PC-9 (cell line): ENCODE data around the gene GPR15LG. TPM values are rescaled to one million over a fixed set of nuclear protein-coding genes. Genes with fewer than 3 reads are reported as not detected.

Source experiments
- BruUV-seq: library from RNA; stranded (reverse); fragments of 400-500 nt; replicated peaks from 2 replicates; lab custom pipeline; 2021; lab: Mats Ljungman, UMichigan
- CTCF ChIA-PET: fragments of 300-600 bp; sonication (Branson Sonifier 250); formaldehyde crosslinking; loops from one replicate; lab custom pipeline; 2022; ENCODE audit warnings: antibody characterized with exemption; lab: Charles Lee
- POLR2A ChIA-PET: fragments of 300-600 bp; sonication (Branson Sonifier 250); formaldehyde crosslinking; loops from one replicate; lab custom pipeline; 2022; ENCODE audit warnings: antibody characterized with exemption; ENCODE audit not compliant: unreplicated experiment; lab: Charles Lee
- DNase-seq, 2 experiments: peaks; one replicate each; pipeline versions ENCODE4 v3.0.0 to v3.0.0-alpha.2; 2015 to 2022; ENCODE audit warnings: mixed read lengths in 1 of 2
- H2AFZ ChIP-seq: fragments of 200-600 bp; sonication (generic); 2 replicates; pipeline ENCODE4 v1.8.1; 2017; ENCODE audit warnings: antibody characterized with exemption
- H3F3A ChIP-seq: fragments of 200-600 bp; sonication (generic); 2 replicates; pipeline ENCODE4 v1.8.1; 2017; ENCODE audit warnings: antibody characterized with exemption, mild to moderate bottlenecking, low read depth; ENCODE audit not compliant: insufficient read depth
- H3K27ac ChIP-seq: fragments of 200-600 bp; sonication (generic); 2 replicates; pipeline ENCODE4 v1.6.1; 2016; ENCODE audit warnings: mixed run types
- H3K27me3 ChIP-seq: fragments of 200-600 bp; sonication (generic); 2 replicates; pipeline ENCODE4 v1.6.1; 2016; ENCODE audit warnings: low read depth, mixed run types; ENCODE audit not compliant: insufficient read depth
- H3K36me3 ChIP-seq: fragments of 200-600 bp; sonication (generic); 2 replicates; pipeline ENCODE4 v1.6.1; 2016; ENCODE audit warnings: low read depth, mixed run types
- H3K4me1 ChIP-seq: fragments of 200-600 bp; sonication (generic); replicated peaks from 2 replicates; pipeline ENCODE4 v1.6.1; 2016; ENCODE audit warnings: mixed run types; ENCODE audit not compliant: insufficient read depth
- H3K4me2 ChIP-seq: fragments of 200-600 bp; sonication (generic); 2 replicates; pipeline ENCODE4 v1.6.1; 2017; ENCODE audit warnings: mixed run types
- H3K4me3 ChIP-seq: fragments of 200-600 bp; sonication (generic); 2 replicates; pipeline ENCODE4 v1.6.1; 2016; ENCODE audit warnings: mixed run types
- H3K79me2 ChIP-seq: fragments of 200-600 bp; sonication (generic); 2 replicates; pipeline ENCODE4 v1.6.1; 2017; ENCODE audit warnings: low read depth, mixed run types
- H3K9me2 ChIP-seq: fragments of 200-600 bp; sonication (generic); 2 replicates; pipeline ENCODE4 v1.8.1; 2017; ENCODE audit warnings: mild to moderate bottlenecking; ENCODE audit not compliant: insufficient read depth
- H3K9me3 ChIP-seq: fragments of 200-600 bp; sonication (generic); 2 replicates; pipeline ENCODE4 v1.8.1; 2016; ENCODE audit warnings: low read depth; ENCODE audit not compliant: insufficient read depth
- H4K20me1 ChIP-seq: fragments of 200-600 bp; sonication (generic); 2 replicates; pipeline ENCODE4 v1.8.1; 2017; ENCODE audit not compliant: insufficient read depth
- CTCF ChIP-seq: fragments of 200-600 bp; sonication (generic); conservative IDR thresholded peaks from 2 replicates; pipeline ENCODE4 v1.6.1; 2017; ENCODE audit warnings: mixed run types, antibody characterized with exemption, mild to moderate bottlenecking, moderate library complexity
- EZH2 ChIP-seq: fragments of 200-600 bp; sonication (generic); IDR thresholded peaks from 2 replicates; pipeline ENCODE4 v1.8.0; 2017; ENCODE audit warnings: antibody characterized with exemption, low read depth
- intact Hi-C: fragments of 100-400 bp; cut with micrococcal nuclease; formaldehyde crosslinking; loops from one replicate; pipeline ENCODE4 v1.10.0; 2022; ENCODE audit not compliant: unreplicated experiment
- total RNA-seq: library from RNA; stranded (reverse); gene quantifications from 2 replicates; pipeline ENCODE4 v1.2.3, GENCODE V29; 2021

GPR15LG gene
- total RNA-seq, 1 experiment from 2014 or later: not detected

- ChIA-PET CTCF (no interaction called here), POLR2A (no interaction called here)
- BruUV-seq: no TSS peak
- no peaks in the 10 kb centered on the region for H3K9me2 ChIP-seq
- no peaks in the 10 kb centered on the region for H3K4me1 ChIP-seq
- H2AFZ ChIP-seq: no peak within 1 kb of the TSS
- H3K9me3 ChIP-seq: no peaks in the 10 kb centered on the region
- DNase-seq: no peak
- no peak within 1 kb of the TSS for H3K4me3 ChIP-seq
- TF ChIP-seq CTCF: no peak
- TF ChIP-seq EZH2: no peak
- H4K20me1 ChIP-seq: 0 out of 2 replicates have a peak, but pooled peaks cover 9% of the 10 kb centered on the region
- H3F3A ChIP-seq: no peaks in the 10 kb centered on the region
- no peak within 1 kb of the TSS for H3K4me2 ChIP-seq
- no peaks in the 10 kb centered on the region for H3K36me3 ChIP-seq
- peaks cover 92% of the 10 kb centered on the region for H3K27me3 ChIP-seq
- no peaks in the 10 kb centered on the region for H3K79me2 ChIP-seq
- H3K27ac ChIP-seq: no peak within 1 kb of the TSS
- intact Hi-C loops: no loop called here
These were observed 20.9 kb downstream of the GPR15LG start, which contains the start of gene CDHR1 for GRCh38 chr10:84194424-84195043. CDHR1 (plus strand) TSS chr10:84194537; CDS start chr10:84194761, 224 bp downstream.

DNA sequence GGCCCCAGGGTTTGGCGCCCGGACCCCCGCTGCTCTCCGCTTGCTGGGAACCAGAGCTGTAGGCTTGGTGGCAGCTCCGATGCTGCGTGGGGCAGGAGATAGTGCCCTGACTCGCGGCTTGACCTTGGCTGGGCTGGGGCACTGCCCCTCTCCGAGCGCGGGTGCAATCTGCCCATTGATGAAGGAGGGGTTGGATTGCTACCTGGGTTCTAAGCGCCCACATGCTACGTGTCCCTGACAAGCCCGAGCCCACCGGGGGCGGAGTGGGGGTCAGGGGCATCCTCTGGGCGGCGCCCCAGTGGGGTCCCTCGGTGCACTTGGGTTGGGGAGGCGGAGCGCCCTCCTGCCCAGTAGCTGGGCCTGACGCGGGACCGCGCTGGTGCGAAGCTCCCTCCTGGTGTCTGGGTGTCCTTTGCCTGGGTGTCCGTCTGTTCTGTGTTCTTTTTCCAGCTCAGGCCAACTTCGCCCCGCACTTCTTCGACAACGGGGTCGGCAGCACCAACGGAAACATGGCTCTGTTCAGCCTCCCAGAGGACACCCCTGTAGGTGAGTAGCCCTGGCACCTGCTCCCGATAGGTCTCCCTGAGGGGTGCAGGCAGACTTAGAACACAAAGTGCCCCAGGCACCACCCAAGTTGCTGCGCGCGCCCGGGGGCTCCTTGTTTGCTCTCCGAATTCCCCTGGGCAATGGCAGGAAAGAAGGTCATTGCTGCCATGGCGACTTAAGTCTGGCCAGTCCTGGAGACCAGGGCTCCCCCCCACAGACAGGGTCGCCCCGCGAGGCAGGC is 21.6 kb downstream of the GPR15LG start:
- no peak overlapping the region for H2AFZ ChIP-seq
- H3K27ac ChIP-seq: no peak overlapping the region
- no peaks in the 10 kb centered on the region for H3F3A ChIP-seq
- no peaks in the 10 kb centered on the region for H3K9me2 ChIP-seq
- H3K27me3 ChIP-seq: peaks cover 92% of the 10 kb centered on the region
- POLR2A ChIA-PET: no interaction called here
- H3K9me3 ChIP-seq: no peaks in the 10 kb centered on the region
- no peak for DNase-seq
- CTCF ChIA-PET: no interaction called here
- H3K4me3 ChIP-seq: no peak overlapping the region
- H3K79me2 ChIP-seq: no peaks in the 10 kb centered on the region
- H4K20me1 ChIP-seq: 0 out of 2 replicates have a peak, but pooled peaks cover 9% of the 10 kb centered on the region
- no peaks in the 10 kb centered on the region for H3K4me1 ChIP-seq
- BruUV-seq: no TSS peak
- no peak overlapping the region for H3K4me2 ChIP-seq
- no peaks in the 10 kb centered on the region for H3K36me3 ChIP-seq
- intact Hi-C loops: no loop called here
- no peak for TF ChIP-seq CTCF
- TF ChIP-seq EZH2: no peak

DNA sequence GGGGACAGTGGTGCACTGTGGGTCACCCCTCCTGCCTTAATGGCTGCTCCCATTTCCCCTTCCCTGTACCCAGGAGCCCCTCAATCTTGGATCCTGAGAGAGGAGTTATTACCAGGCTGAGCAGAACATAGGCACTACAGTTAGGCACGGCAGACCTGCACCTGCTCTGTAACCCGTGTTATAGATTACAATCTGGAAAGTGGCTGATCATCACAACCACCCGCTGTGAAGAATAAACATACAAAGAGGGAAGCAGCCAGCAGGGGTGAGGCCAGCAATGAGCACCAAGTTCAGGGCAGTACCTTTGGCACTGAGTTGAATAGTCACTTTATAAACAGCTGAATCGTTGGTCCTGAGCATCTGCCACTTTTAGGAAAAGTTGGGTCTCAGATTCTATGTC is 22.5 kb downstream of the GPR15LG start:
- BruUV-seq: no TSS peak
- no peaks in the 10 kb centered on the region for H3K36me3 ChIP-seq
- H3K27me3 ChIP-seq: peaks cover 92% of the 10 kb centered on the region
- 0 out of 2 replicates have a peak, but pooled peaks cover 9% of the 10 kb centered on the region for H4K20me1 ChIP-seq
- TF ChIP-seq CTCF: no peak
- TF ChIP-seq EZH2: no peak
- POLR2A ChIA-PET: no interaction called here
- DNase-seq: peak in 1 of 2 experiments; percentile 78
- H3K4me1 ChIP-seq: no peaks in the 10 kb centered on the region
- no peaks in the 10 kb centered on the region for H3F3A ChIP-seq
- H3K4me2 ChIP-seq: no peak overlapping the region
- intact Hi-C loops: no loop called here
- CTCF ChIA-PET: interaction anchor here (0.6 kb wide), 1 partner anchor 332 kb away, joined by 5 read pairs; no protein-coding TSS in a partner anchor
- no peak overlapping the region for H2AFZ ChIP-seq
- H3K27ac ChIP-seq: no peak overlapping the region
- no peaks in the 10 kb centered on the region for H3K79me2 ChIP-seq
- H3K9me3 ChIP-seq: no peaks in the 10 kb centered on the region
- H3K4me3 ChIP-seq: no peak overlapping the region
- no peaks in the 10 kb centered on the region for H3K9me2 ChIP-seq
